ENCODE data around the gene MT2A.

- no peak for TF ChIP-seq TAF1 (IDR thresholded peaks at IDR 0.05; ENCODE audit: borderline replicate concordance, insufficient read depth, low read length)
- no peak for TF ChIP-seq REST (IDR thresholded peaks at IDR 0.05; ENCODE audit: insufficient read depth in 1 of 2, low read depth in 2 of 2, low read length in 2 of 2)
- no peak for TF ChIP-seq POLR2AphosphoS5 (IDR thresholded peaks at IDR 0.05; ENCODE audit: low read depth, low read length)
These were observed 36.9 kb upstream of the MT2A start for GRCh38 chr16:56571525-56571924.

Data from PFSK-1 (cell line).